Endothelial cell (in vitro differentiated cells): ENCODE data around the gene FOXP2. TPM values are rescaled to one million over a fixed set of nuclear protein-coding genes. Genes with fewer than 3 reads are reported as not detected.

Experiments used
- DNase-seq: peaks from one replicate; pipeline ENCODE4 v3.0.0; 2021; ENCODE audit warnings: low spot score
- H3K27ac Mint-ChIP-seq: one replicate; pipeline ENCODE4 v1.8.0; 2021; ENCODE audit warnings: mixed read lengths, inconsistent platforms; ENCODE audit not compliant: unreplicated experiment
- H3K27me3 Mint-ChIP-seq: one replicate; pipeline ENCODE4 v1.8.0; 2021; ENCODE audit warnings: mild to moderate bottlenecking, moderate library complexity, mixed read lengths, inconsistent platforms; ENCODE audit not compliant: unreplicated experiment
- H3K36me3 Mint-ChIP-seq: one replicate; pipeline ENCODE4 v1.8.0; 2021; ENCODE audit warnings: mild to moderate bottlenecking, low read depth, mixed read lengths, inconsistent platforms; ENCODE audit not compliant: unreplicated experiment
- H3K4me1 Mint-ChIP-seq: one replicate; pipeline ENCODE4 v1.8.0; 2021; ENCODE audit warnings: mild to moderate bottlenecking, mixed read lengths, inconsistent platforms; ENCODE audit not compliant: unreplicated experiment
- H3K4me3 Mint-ChIP-seq: one replicate; pipeline ENCODE4 v1.8.0; 2021; ENCODE audit warnings: mild to moderate bottlenecking, mixed read lengths, inconsistent platforms; ENCODE audit not compliant: unreplicated experiment
- H3K9me3 Mint-ChIP-seq: one replicate; pipeline ENCODE4 v1.8.0; 2021; ENCODE audit warnings: mixed read lengths, inconsistent platforms; ENCODE audit not compliant: unreplicated experiment
- CTCF ChIP-seq: fragments of 200-600 bp; sonication (generic); IDR thresholded peaks from one replicate; pipeline ENCODE4 v1.5.0; 2021; ENCODE audit warnings: antibody characterized with exemption; ENCODE audit not compliant: unreplicated experiment
- long read RNA-seq: library from polyadenylated mRNA; unstranded; transcript quantifications from one replicate; pipeline ENCODE4 v2.0.0, GENCODE V29; 2020; ENCODE audit not compliant: unreplicated experiment
- total RNA-seq: library from RNA; stranded (reverse); fragmentation: NEBNext Ultra II Directional; extraction: Animal tissue kit (Norgen Biotek cat#: 25700); gene quantifications from one replicate; pipeline ENCODE4 v1.2.1, GENCODE V29; 2021; ENCODE audit not compliant: unreplicated experiment

Gene FOXP2
- 9.1 TPM for total RNA-seq
- long read RNA-seq, result 0 reads

GRCh38 chr7:114414156-114415063 lies at the start of gene FOXP2:
Gene FOXP2 (plus strand): TSS chr7:114414815. CDS start chr7:114426512, 11,697 bp downstream.
- Mint-ChIP-seq H3K27ac (no peak within 1 kb of the TSS), H3K9me3 (no peaks in the 10 kb centered on the region), H3K27me3 (no peaks in the 10 kb centered on the region), H3K4me1 (no peaks in the 10 kb centered on the region), H3K36me3 (no peaks in the 10 kb centered on the region), H3K4me3 (no peak within 1 kb of the TSS)
- TF ChIP-seq CTCF, result no peak
- DNase-seq, result no peak

- Mint-ChIP-seq H3K27ac (no peak overlapping the region), H3K9me3 (no peaks in the 10 kb centered on the region), H3K36me3 (no peaks in the 10 kb centered on the region), H3K4me3 (no peak overlapping the region), H3K4me1 (peaks cover 3% of the 10 kb centered on the region), H3K27me3 (no peaks in the 10 kb centered on the region)
- no peak for DNase-seq
- TF ChIP-seq CTCF, result no peak
These were observed 48.8 kb upstream of the FOXP2 start for GRCh38 chr7:114365791-114366190.

- no peak for DNase-seq
- H3K4me3 Mint-ChIP-seq, result no peak overlapping the region
- no peaks in the 10 kb centered on the region for H3K36me3 Mint-ChIP-seq
- no peak for TF ChIP-seq CTCF
- H3K9me3 Mint-ChIP-seq, result no peaks in the 10 kb centered on the region
- no peaks in the 10 kb centered on the region for H3K27me3 Mint-ChIP-seq
- H3K4me1 Mint-ChIP-seq, result peaks cover 5% of the 10 kb centered on the region
- H3K27ac Mint-ChIP-seq, result no peak overlapping the region
These were observed 46.1 kb upstream of the FOXP2 start for GRCh38 chr7:114368492-114368891.

GRCh38 chr7:114369294-114369693 lies 45.3 kb upstream of the FOXP2 start:
- Mint-ChIP-seq H3K4me1 (peaks cover 2% of the 10 kb centered on the region), H3K27me3 (no peaks in the 10 kb centered on the region), H3K27ac (no peak overlapping the region), H3K9me3 (no peaks in the 10 kb centered on the region), H3K36me3 (no peaks in the 10 kb centered on the region), H3K4me3 (no peak overlapping the region)
- no peak for TF ChIP-seq CTCF
- DNase-seq, result no peak

GRCh38 chr7:114372619-114373018 lies 42.0 kb upstream of the FOXP2 start:
- TF ChIP-seq CTCF, result no peak
- Mint-ChIP-seq H3K27me3 (no peaks in the 10 kb centered on the region), H3K27ac (no peak overlapping the region), H3K9me3 (no peaks in the 10 kb centered on the region), H3K36me3 (no peaks in the 10 kb centered on the region), H3K4me3 (no peak overlapping the region), H3K4me1 (peaks cover 2% of the 10 kb centered on the region)
- no peak for DNase-seq
